A549 (cell line): ENCODE data around the gene TM4SF20. TPM values are rescaled to one million over a fixed set of nuclear protein-coding genes. Genes with fewer than 3 reads are reported as not detected.

Experiments
- ATAC-seq, 2 experiments: fragments of 200-7000 bp in 1 of 2; fragments of >200 bp in 1 of 2; cut with Nextera tagmentation in 1 of 2; cut with Tn5 transposase in 1 of 2; 3 replicates each; pipeline versions ENCODE4 v1.8.0 to v1.9.1; 2018 to 2020; ENCODE audit warnings: mild to moderate bottlenecking in 1 of 2, moderate library complexity in 1 of 2
- CTCF ChIA-PET: fragments of 300-600 bp; sonication (Branson Sonifier 250); formaldehyde crosslinking; extraction: SDS; loops from one replicate; lab custom pipeline; 2021; ENCODE audit warnings: antibody characterized with exemption, inconsistent platforms; lab: Yijun Ruan, JAX
- POLR2A ChIA-PET: fragments of 350-600 bp; formaldehyde crosslinking; extraction: SDS; loops from one replicate; lab custom pipeline; 2021; ENCODE audit warnings: antibody characterized with exemption, inconsistent platforms; lab: Yijun Ruan, JAX
- DNase-seq, 2 experiments: peaks; one replicate each; pipeline versions ENCODE4 v3.0.0 to v3.0.0-alpha.2; 2011 to 2016; ENCODE audit warnings: low read depth in 1 of 2, low spot score in 1 of 2
- FAIRE-seq: peaks from 2 replicates; lab custom pipeline; 2011; peaks lifted over from hg19 to GRCh38; lab: Jason Lieb, UNC
- H3K27ac ChIP-seq, 2 experiments: fragments of >200 bp; sonication (Bioruptor Twin); formaldehyde crosslinking; 3 replicates each; pipeline ENCODE4 v1.5.1; 2016 to 2017
- H3K4me1 ChIP-seq: fragments of >200 bp; sonication (Bioruptor Twin); formaldehyde crosslinking; 3 replicates; pipeline ENCODE4 v1.6.1; 2016
- H3K4me2 ChIP-seq: fragments of >200 bp; sonication (Bioruptor Twin); formaldehyde crosslinking; 3 replicates; pipeline ENCODE4 v1.6.1; 2016
- H3K4me3 ChIP-seq: fragments of >200 bp; sonication (Bioruptor Twin); formaldehyde crosslinking; 3 replicates; pipeline ENCODE4 v1.5.1; 2016
- H3K9me3 ChIP-seq: fragments of >200 bp; sonication (Bioruptor Twin); formaldehyde crosslinking; 3 replicates; pipeline ENCODE4 v1.6.1; 2016
- CBX8 ChIP-seq: fragments of 200-600 bp; sonication (generic); IDR thresholded peaks from 2 replicates; pipeline ENCODE4 v1.6.1; 2016
- CEBPB ChIP-seq, 2 experiments: fragments of >200 bp in 1 of 2; sonication (Bioruptor Twin) in 1 of 2; formaldehyde crosslinking in 1 of 2; IDR thresholded peaks; 2 replicates each; pipeline ENCODE4 v1.6.1; 2012 to 2016
- CTCF ChIP-seq: fragments of >200 bp; sonication (Bioruptor Twin); formaldehyde crosslinking; IDR thresholded peaks from 3 replicates; pipeline ENCODE4 v1.5.1; 2016
- EHF ChIP-seq: fragments of 250-450 bp; sonication (Bioruptor Pico); IDR thresholded peaks from 2 replicates; pipeline ENCODE4 v1.5.0; 2020; ENCODE audit warnings: mild to moderate bottlenecking
- EHMT2 ChIP-seq: fragments of 200-600 bp; sonication (generic); IDR thresholded peaks from 2 replicates; pipeline ENCODE4 v1.6.1; 2016; ENCODE audit warnings: antibody characterized with exemption, low read depth, mild to moderate bottlenecking, moderate library complexity
- EP300 ChIP-seq, 2 experiments: fragments of >200 bp; sonication (Bioruptor Twin); formaldehyde crosslinking; IDR thresholded peaks; 2 replicates in 1 of 2; 3 replicates in 1 of 2; pipeline ENCODE4 v1.6.1; 2016 to 2017
- ESRRA ChIP-seq: fragments of 150-350 bp; IDR thresholded peaks from 2 replicates; pipeline ENCODE4 v1.6.1; 2014; ENCODE audit warnings: mild to moderate bottlenecking, low read length, borderline replicate concordance
- FOSL2 ChIP-seq, 2 experiments: fragments of 450-650 bp in 1 of 2; fragments of >200 bp in 1 of 2; sonication (Bioruptor Twin) in 1 of 2; formaldehyde crosslinking; IDR thresholded peaks; 2 replicates each; pipeline versions ENCODE4 v1.5.0 to v1.6.1; 2016 to 2020; ENCODE audit warnings: mild to moderate bottlenecking in 1 of 2, moderate library complexity in 1 of 2
- HDAC2 ChIP-seq: fragments of 200-600 bp; sonication (generic); IDR thresholded peaks from 2 replicates; pipeline ENCODE4 v1.6.1; 2016
- HEYL ChIP-seq: fragments of 250-450 bp; sonication (Bioruptor Pico); IDR thresholded peaks from 2 replicates; pipeline ENCODE4 v1.8.0; 2021; ENCODE audit warnings: mild to moderate bottlenecking, moderate library complexity
- HOXB5 ChIP-seq: fragments of 250-450 bp; sonication (Bioruptor Pico); IDR thresholded peaks from 2 replicates; pipeline ENCODE4 v1.5.0; 2020; ENCODE audit warnings: mild to moderate bottlenecking, moderate library complexity
- JUN ChIP-seq, 2 experiments: fragments of >200 bp; sonication (Bioruptor Twin); formaldehyde crosslinking; IDR thresholded peaks; 2 replicates in 1 of 2; 3 replicates in 1 of 2; pipeline ENCODE4 v1.6.1; 2016 to 2017
- PHF8 ChIP-seq: fragments of 200-600 bp; sonication (generic); IDR thresholded peaks from 2 replicates; pipeline ENCODE4 v1.6.1; 2016; ENCODE audit warnings: low read depth, mild to moderate bottlenecking, antibody characterized with exemption, moderate library complexity, borderline replicate concordance
- POLR2A ChIP-seq: IDR thresholded peaks from 2 replicates; pipeline ENCODE4 v1.6.1; 2012; ENCODE audit warnings: mild to moderate bottlenecking, low read length
- RARB ChIP-seq: fragments of 250-450 bp; sonication (Bioruptor Pico); IDR thresholded peaks from 2 replicates; pipeline ENCODE4 v1.8.0; 2021; ENCODE audit warnings: mild to moderate bottlenecking, moderate library complexity
- RFX5 ChIP-seq: fragments of 450-650 bp; IDR thresholded peaks from 2 replicates; pipeline ENCODE4 v1.7.1; 2014; ENCODE audit warnings: antibody characterized with exemption, mild to moderate bottlenecking, moderate library complexity
- SMC3 ChIP-seq: fragments of >200 bp; sonication (Bioruptor Twin); formaldehyde crosslinking; IDR thresholded peaks from 3 replicates; pipeline ENCODE4 v1.6.1; 2018; ENCODE audit warnings: inconsistent platforms
- WGBS: methylation state at CpG from one replicate; pipeline ENCODE4 v1.1.6; 2017; ENCODE audit errors: missing lambda C conversion rate; 5-methylcytosine and 5-hydroxymethylcytosine counted together
- polyA plus RNA-seq, 4 experiments: library from polyadenylated mRNA; depleted of rRNA in 3 of 4; stranded (reverse); fragments of >200 nt; fragmentation: RNase III in 1 of 4; extraction: RNeasy Plus Mini Kit Qiagen cat#74134 plus additional on column Dnase treatment in 1 of 4; gene quantifications; 2 replicates in 3 of 4; 3 replicates in 1 of 4; pipeline ENCODE4 v1.2.3, GENCODE V29; 2011 to 2017
- TF ChIP-seq, protein P1 (sequence below): fragments of 250-450 bp; sonication (Bioruptor Pico); IDR thresholded peaks from 2 replicates; pipeline ENCODE4 v1.5.0; 2021; ENCODE audit warnings: mild to moderate bottlenecking, moderate library complexity, borderline replicate concordance
- TF ChIP-seq, protein P2 (sequence below): IDR thresholded peaks from 2 replicates; pipeline ENCODE4 v1.6.1; 2012; ENCODE audit warnings: low read depth, borderline replicate concordance

Gene TM4SF20
- polyA plus RNA-seq, 2 of the 4 experiments (the other 2 are of a cell fraction): 59.3 to 136 TPM

DNA sequence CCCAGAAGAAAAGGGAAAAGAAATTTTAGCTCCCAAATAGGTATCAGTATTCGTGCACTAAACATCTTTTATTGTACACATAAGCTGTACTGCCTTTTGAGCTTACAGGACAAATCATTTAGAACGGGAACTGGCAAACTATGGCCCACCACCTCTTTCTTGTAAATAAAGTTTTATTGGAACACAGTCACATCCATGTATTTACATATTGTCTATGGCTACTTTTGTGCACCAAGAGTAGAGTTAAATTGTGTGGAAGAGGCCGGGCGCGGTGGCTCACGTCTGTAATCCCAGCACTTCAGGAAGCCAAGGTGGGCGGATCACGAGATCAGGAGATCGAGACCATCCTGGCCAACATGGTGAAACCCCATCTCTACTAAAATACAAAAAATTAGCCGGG is 5.7 kb downstream of the TM4SF20 start:
- Histone ChIP-seq H3K27ac (peak overlapping the region; percentile 4 to 85; a peak in 4 of 6 replicates), H3K4me3 (no peak overlapping the region), H3K9me3 (no peaks in the 10 kb centered on the region), H3K4me2 (no peak overlapping the region), H3K4me1 (peaks cover 72% of the 10 kb centered on the region)
- POLR2A ChIA-PET: interaction anchor here (0.7 kb wide), 1 partner anchor 1895 kb away, joined by 8 read pairs; no protein-coding TSS in a partner anchor
- TF ChIP-seq CBX8 (no peak), HDAC2 (no peak), CEBPB (IDR thresholded peaks at IDR 0.05) (no peak), JUN (IDR thresholded peaks at IDR 0.05) (no peak), POLR2A (no peak), SMC3 (no peak), RARB (CRISPR knock-in tag) (no peak), EHF (no peak), PHF8 (no peak), ESRRA (no peak), HEYL (no peak), FOSL2 (IDR thresholded peaks at IDR 0.05) (no peak), FOSL2 (CRISPR knock-in tag; IDR thresholded peaks at IDR 0.05) (no peak), CTCF (no peak), EP300 (IDR thresholded peaks at IDR 0.05) (no peak), EHMT2 (no peak), RFX5 (no peak), HOXB5 (CRISPR knock-in tag) (no peak)
- TF ChIP-seq, protein P1, sequence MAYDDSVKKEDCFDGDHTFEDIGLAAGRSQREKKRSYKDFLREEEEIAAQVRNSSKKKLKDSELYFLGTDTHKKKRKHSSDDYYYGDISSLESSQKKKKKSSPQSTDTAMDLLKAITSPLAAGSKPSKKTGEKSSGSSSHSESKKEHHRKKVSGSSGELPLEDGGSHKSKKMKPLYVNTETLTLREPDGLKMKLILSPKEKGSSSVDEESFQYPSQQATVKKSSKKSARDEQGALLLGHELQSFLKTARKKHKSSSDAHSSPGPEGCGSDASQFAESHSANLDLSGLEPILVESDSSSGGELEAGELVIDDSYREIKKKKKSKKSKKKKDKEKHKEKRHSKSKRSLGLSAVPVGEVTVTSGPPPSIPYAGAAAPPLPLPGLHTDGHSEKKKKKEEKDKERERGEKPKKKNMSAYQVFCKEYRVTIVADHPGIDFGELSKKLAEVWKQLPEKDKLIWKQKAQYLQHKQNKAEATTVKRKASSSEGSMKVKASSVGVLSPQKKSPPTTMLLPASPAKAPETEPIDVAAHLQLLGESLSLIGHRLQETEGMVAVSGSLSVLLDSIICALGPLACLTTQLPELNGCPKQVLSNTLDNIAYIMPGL (CRISPR knock-in tag): no peak
- TF ChIP-seq, protein P2, sequence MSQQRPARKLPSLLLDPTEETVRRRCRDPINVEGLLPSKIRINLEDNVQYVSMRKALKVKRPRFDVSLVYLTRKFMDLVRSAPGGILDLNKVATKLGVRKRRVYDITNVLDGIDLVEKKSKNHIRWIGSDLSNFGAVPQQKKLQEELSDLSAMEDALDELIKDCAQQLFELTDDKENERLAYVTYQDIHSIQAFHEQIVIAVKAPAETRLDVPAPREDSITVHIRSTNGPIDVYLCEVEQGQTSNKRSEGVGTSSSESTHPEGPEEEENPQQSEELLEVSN: no peak
- WGBS: 93% methylated on average over 10 of the region's 10 CpGs
- CTCF ChIA-PET: interaction anchor here (0.6 to 1.5 kb wide), 4 partner anchors 11 to 393 kb away, joined by 3 to 5 read pairs (median 4); no protein-coding TSS in a partner anchor
- ATAC-seq (no peak), FAIRE-seq (no peak), DNase-seq (no peak)

DNA sequence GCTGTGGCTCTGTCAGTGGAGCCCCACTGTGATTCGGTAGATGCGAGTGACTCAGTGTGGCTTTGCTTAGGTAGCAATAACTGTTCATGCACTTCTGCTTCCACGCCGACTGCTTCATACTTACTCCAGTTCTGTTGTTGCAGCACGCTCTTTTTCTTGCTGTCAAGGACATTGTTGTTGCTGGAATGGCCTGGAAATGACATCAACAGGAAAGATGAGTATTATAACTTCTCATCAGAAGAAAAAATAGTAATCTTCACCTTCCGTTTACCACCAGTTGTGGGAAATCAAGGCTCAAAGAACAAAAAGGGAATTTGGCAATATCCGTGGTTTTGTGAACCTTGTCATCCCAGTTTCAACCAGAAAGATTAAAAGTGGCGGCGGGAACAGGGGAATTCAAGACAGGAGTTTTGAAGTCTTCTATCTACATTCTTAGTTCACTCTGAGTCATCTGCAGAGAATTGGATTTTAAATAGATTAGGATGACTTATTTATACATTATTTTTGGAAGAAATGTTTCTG is 8.3 kb downstream of the TM4SF20 start:
- Histone ChIP-seq H3K9me3 (no peaks in the 10 kb centered on the region), H3K4me3 (no peak overlapping the region), H3K4me1 (peaks cover 69% of the 10 kb centered on the region), H3K27ac (peak overlapping the region; percentile 58 to 85), H3K4me2 (0 out of 3 replicates have a peak overlapping the region, but pooled peaks have one; percentile 4)
- POLR2A ChIA-PET: no interaction called here
- CTCF ChIA-PET: no interaction called here
- TF ChIP-seq, protein P2: no peak
- TF ChIP-seq EP300 (IDR thresholded peaks at IDR 0.05): peak in 1 of 2 experiments; percentile 33; a peak in 2 of 5 replicates
- TF ChIP-seq FOSL2 (IDR thresholded peaks at IDR 0.05): no peak
- 0 out of 2 replicates have a peak, but pooled peaks have one; percentile 12 for TF ChIP-seq FOSL2 (CRISPR knock-in tag; IDR thresholded peaks at IDR 0.05)
- DNase-seq (no peak), ATAC-seq (no peak), FAIRE-seq (no peak)
- 67% methylated on average over 9 of the region's 9 CpGs for WGBS
